Renal cortical epithelial cell (primary cell): ENCODE measurements around the gene FDPS. TPM values are rescaled to one million over a fixed set of nuclear protein-coding genes. Genes with fewer than 3 reads are reported as not detected.

ENCODE experiments used
- total RNA-seq: library from RNA; depleted of rRNA; stranded (reverse); fragments of >200 nt; gene quantifications from 2 replicates; pipeline ENCODE4 v1.2.3, GENCODE V29; 2014

FDPS gene
- total RNA-seq, 1 donor from 2014 or later: 89.4 TPM

Other genes starting within 250 kb of the FDPS start
- gene EFNA4, start 245.1 kb upstream of the FDPS start, total RNA-seq: 9.5 and 12.5 TPM in 2 replicates
- 1.4 and 2.4 TPM in 2 replicates for gene EFNA3, start 230.0 kb upstream of the FDPS start, total RNA-seq
- gene EFNA1, start 181.0 kb upstream of the FDPS start, total RNA-seq: 68.3 and 80.4 TPM in 2 replicates
- gene SLC50A1, start 173.0 kb upstream of the FDPS start, total RNA-seq: 16.7 and 63.0 TPM in 2 replicates
- 12.7 and 30.9 TPM in 2 replicates for gene DPM3, start 168.3 kb upstream of the FDPS start, total RNA-seq
- 65.4 and 102 TPM in 2 replicates for gene KRTCAP2, start 135.6 kb upstream of the FDPS start, total RNA-seq
- gene TRIM46, start 135.0 kb upstream of the FDPS start, total RNA-seq: 2.6 and 5.9 TPM in 2 replicates
- 21.7 and 52.9 TPM in 2 replicates for gene THBS3, start 101.0 kb upstream of the FDPS start, total RNA-seq
- gene MTX1, start 100.2 kb upstream of the FDPS start, total RNA-seq: 36.8 and 72.8 TPM in 2 replicates
- 5.6 and 10.2 TPM in 2 replicates for gene ENTREP3, start 53.4 kb upstream of the FDPS start, total RNA-seq
- gene SCAMP3, start 46.5 kb upstream of the FDPS start, total RNA-seq: 23.6 and 42.1 TPM in 2 replicates
- gene CLK2, start 35.4 kb upstream of the FDPS start, total RNA-seq: 12.0 and 33.1 TPM in 2 replicates
- gene HCN3, start 31.4 kb upstream of the FDPS start, total RNA-seq: 1.0 and 1.7 TPM in 2 replicates
- gene PKLR, start 7.4 kb upstream of the FDPS start, total RNA-seq: 0.05 TPM in 1 of 2 replicates, not detected in the other
- 24.1 and 26.2 TPM in 2 replicates for gene RUSC1, start 12.0 kb downstream of the FDPS start, total RNA-seq